Measurements from ENCODE around the gene KLK12. TPM values are rescaled to one million over a fixed set of nuclear protein-coding genes. Genes with fewer than 3 reads are reported as not detected.

Gene KLK12
- total RNA-seq, 4 donors from 2014 or later, result not detected

GRCh38 chr19:51005248-51005647 is 29.6 kb downstream of the KLK12 start:
- no peaks in the 10 kb centered on the region for H3K9me3 ChIP-seq
- no peak overlapping the region for H3K27ac ChIP-seq (replicated peaks in 1 of 4)
- intact Hi-C loops (cut with DNase I), result no loop called here
- H3K4me3 ChIP-seq, result no peak overlapping the region
- WGBS, result 93% methylated on average over 1 of the region's 1 CpG
- peaks cover 0 to 85% (median 13%) of the 10 kb centered on the region in 4 donors for H3K27me3 ChIP-seq
- no peaks in the 10 kb centered on the region for H3K4me1 ChIP-seq
- TF ChIP-seq POLR2A (IDR thresholded peaks at IDR 0.05; ENCODE audit: low read depth) (no peak), POLR2AphosphoS5 (IDR thresholded peaks at IDR 0.05) (no peak), CTCF (IDR thresholded peaks at IDR 0.05) (no peak), EP300 (IDR thresholded peaks at IDR 0.05) (no peak)
- no peaks in the 10 kb centered on the region for H3K36me3 ChIP-seq
- DNase-seq (ENCODE audit: extremely low spot score), result no peak

- TF ChIP-seq POLR2AphosphoS5 (IDR thresholded peaks at IDR 0.05) (no peak), POLR2A (IDR thresholded peaks at IDR 0.05; ENCODE audit: low read depth) (no peak), EP300 (IDR thresholded peaks at IDR 0.05) (no peak), CTCF (IDR thresholded peaks at IDR 0.05) (no peak)
- DNase-seq (ENCODE audit: extremely low spot score), result no peak
- H3K4me3 ChIP-seq, result no peak overlapping the region
- H3K9me3 ChIP-seq, result no peaks in the 10 kb centered on the region
- peaks cover 0 to 82% (median 15%) of the 10 kb centered on the region in 4 donors for H3K27me3 ChIP-seq
- H3K36me3 ChIP-seq, result no peaks in the 10 kb centered on the region
- H3K27ac ChIP-seq (replicated peaks in 1 of 4), result no peak overlapping the region
- WGBS, result 78% methylated on average over 6 of the region's 7 CpGs
- intact Hi-C loops (cut with DNase I), result no loop called here
- H3K4me1 ChIP-seq, result no peaks in the 10 kb centered on the region
Observed at GRCh38 chr19:51003316-51003715, 31.5 kb downstream of the KLK12 start.

- H3K4me3 ChIP-seq, result no peak overlapping the region
- H3K4me1 ChIP-seq, result no peaks in the 10 kb centered on the region
- peaks cover 0 to 88% (median 15%) of the 10 kb centered on the region in 4 donors for H3K27me3 ChIP-seq
- H3K9me3 ChIP-seq, result no peaks in the 10 kb centered on the region
- intact Hi-C loops (cut with DNase I), result no loop called here
- H3K36me3 ChIP-seq, result no peaks in the 10 kb centered on the region
- no peak overlapping the region for H3K27ac ChIP-seq (replicated peaks in 1 of 4)
- TF ChIP-seq POLR2AphosphoS5 (IDR thresholded peaks at IDR 0.05), result no peak
- no peak for TF ChIP-seq CTCF (IDR thresholded peaks at IDR 0.05)
- no peak for TF ChIP-seq POLR2A (IDR thresholded peaks at IDR 0.05; ENCODE audit: low read depth)
- TF ChIP-seq EP300 (IDR thresholded peaks at IDR 0.05), result no peak
- 50% methylated on average over 39 of the region's 42 CpGs for WGBS
- no peak for DNase-seq (ENCODE audit: extremely low spot score)
Observed at GRCh38 chr19:51002542-51003311, 32.1 kb downstream of the KLK12 start.

GRCh38 chr19:51002089-51002532 is 32.7 kb downstream of the KLK12 start:
- intact Hi-C loops (cut with DNase I), result no loop called here
- no peak for DNase-seq (ENCODE audit: extremely low spot score)

More at GRCh38 chr19:51002089-51002532, 32.7 kb downstream of the KLK12 start:
- Histone ChIP-seq H3K27me3 (peaks cover 0 to 91% (median 15%) of the 10 kb centered on the region in 4 donors), H3K4me1 (no peaks in the 10 kb centered on the region), H3K9me3 (no peaks in the 10 kb centered on the region), H3K4me3 (no peak overlapping the region), H3K36me3 (no peaks in the 10 kb centered on the region), H3K27ac (replicated peaks in 1 of 4) (no peak overlapping the region)
- 28% methylated on average over 12 of the region's 12 CpGs for WGBS
- TF ChIP-seq POLR2A (IDR thresholded peaks at IDR 0.05; ENCODE audit: low read depth) (no peak), POLR2AphosphoS5 (IDR thresholded peaks at IDR 0.05) (no peak), CTCF (IDR thresholded peaks at IDR 0.05) (no peak), EP300 (IDR thresholded peaks at IDR 0.05) (no peak)

Data from esophagus muscularis mucosa (tissue), 4 donors.